Mucosa of descending colon (tissue), 3 donors: Measurements from ENCODE around the gene ERC2. TPM values are rescaled to one million over a fixed set of nuclear protein-coding genes. Genes with fewer than 3 reads are reported as not detected.

Source experiments
- ATAC-seq: fragments of 200-7000 bp; cut with Tn5 transposase; one replicate; pipeline ENCODE4 v1.9.1; 2020; ENCODE audit warnings: mild to moderate bottlenecking, moderate library complexity
- DNase-seq, 3 donors: peaks; one replicate each; pipeline ENCODE4 v3.0.0-alpha.2; 2020
- H3K36me3 ChIP-seq: fragments of 200-600 bp; one replicate; pipeline ENCODE4 v1.8.0; 2021; ENCODE audit warnings: low read depth, mild to moderate bottlenecking
- H3K4me1 ChIP-seq: fragments of 200-600 bp; one replicate; pipeline ENCODE4 v1.8.0; 2021; ENCODE audit warnings: low read depth, mild to moderate bottlenecking
- H3K4me3 ChIP-seq: fragments of 200-600 bp; one replicate; pipeline ENCODE4 v1.8.0; 2021; ENCODE audit warnings: mild to moderate bottlenecking
- H3K9me3 ChIP-seq: fragments of 200-600 bp; one replicate; pipeline ENCODE4 v1.8.0; 2021; ENCODE audit warnings: mild to moderate bottlenecking
- intact Hi-C, 2 donors: fragments of 100-400 bp; cut with DNase I in 1 of 2; cut with micrococcal nuclease in 1 of 2; formaldehyde crosslinking; loops; one replicate each; pipeline versions ENCODE4 v1.11.0 to v1.11.1; 2022; cut with DNase I, micrococcal nuclease
- total RNA-seq, 3 donors: library from RNA; stranded (reverse); fragmentation: NEBNext Ultra II Directional in 2 of 3; extraction: Animal tissue kit (Norgen Biotek cat#: 25700) in 2 of 3; gene quantifications; one replicate each; pipeline versions ENCODE4 v1.2.1 to v1.2.4, GENCODE V29; 2021 to 2023
- TF ChIP-seq, protein P1 (sequence below): fragments of 200-600 bp; IDR thresholded peaks from one replicate; pipeline ENCODE4 v1.8.0; 2022; ENCODE audit warnings: antibody characterized with exemption, mild to moderate bottlenecking
- donor health status: DM: no; HTN: no; CAD: no; lungs with moderate emphysema.
- donor health status: DM: no; HTN: no; CAD: no.
- donor health status: DM: no; HTN: yes; CAD: no.

The ERC2 gene
- total RNA-seq, 3 donors from 2014 or later, result 0.06 to 1.8 (median 0.43) TPM

- no peaks in the 10 kb centered on the region for H3K36me3 ChIP-seq
- intact Hi-C loops, result no loop called here
- TF ChIP-seq, protein P1, sequence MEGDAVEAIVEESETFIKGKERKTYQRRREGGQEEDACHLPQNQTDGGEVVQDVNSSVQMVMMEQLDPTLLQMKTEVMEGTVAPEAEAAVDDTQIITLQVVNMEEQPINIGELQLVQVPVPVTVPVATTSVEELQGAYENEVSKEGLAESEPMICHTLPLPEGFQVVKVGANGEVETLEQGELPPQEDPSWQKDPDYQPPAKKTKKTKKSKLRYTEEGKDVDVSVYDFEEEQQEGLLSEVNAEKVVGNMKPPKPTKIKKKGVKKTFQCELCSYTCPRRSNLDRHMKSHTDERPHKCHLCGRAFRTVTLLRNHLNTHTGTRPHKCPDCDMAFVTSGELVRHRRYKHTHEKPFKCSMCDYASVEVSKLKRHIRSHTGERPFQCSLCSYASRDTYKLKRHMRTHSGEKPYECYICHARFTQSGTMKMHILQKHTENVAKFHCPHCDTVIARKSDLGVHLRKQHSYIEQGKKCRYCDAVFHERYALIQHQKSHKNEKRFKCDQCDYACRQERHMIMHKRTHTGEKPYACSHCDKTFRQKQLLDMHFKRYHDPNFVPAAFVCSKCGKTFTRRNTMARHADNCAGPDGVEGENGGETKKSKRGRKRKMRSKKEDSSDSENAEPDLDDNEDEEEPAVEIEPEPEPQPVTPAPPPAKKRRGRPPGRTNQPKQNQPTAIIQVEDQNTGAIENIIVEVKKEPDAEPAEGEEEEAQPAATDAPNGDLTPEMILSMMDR, result no peak
- H3K9me3 ChIP-seq, result no peaks in the 10 kb centered on the region
- ATAC-seq, result no peak
- H3K4me1 ChIP-seq, result peaks cover 2% of the 10 kb centered on the region
- DNase-seq, result no peak
- H3K4me3 ChIP-seq, result no peak overlapping the region
These were observed 991.8 kb downstream of the ERC2 start for GRCh38 chr3:55476515-55476914.

DNA sequence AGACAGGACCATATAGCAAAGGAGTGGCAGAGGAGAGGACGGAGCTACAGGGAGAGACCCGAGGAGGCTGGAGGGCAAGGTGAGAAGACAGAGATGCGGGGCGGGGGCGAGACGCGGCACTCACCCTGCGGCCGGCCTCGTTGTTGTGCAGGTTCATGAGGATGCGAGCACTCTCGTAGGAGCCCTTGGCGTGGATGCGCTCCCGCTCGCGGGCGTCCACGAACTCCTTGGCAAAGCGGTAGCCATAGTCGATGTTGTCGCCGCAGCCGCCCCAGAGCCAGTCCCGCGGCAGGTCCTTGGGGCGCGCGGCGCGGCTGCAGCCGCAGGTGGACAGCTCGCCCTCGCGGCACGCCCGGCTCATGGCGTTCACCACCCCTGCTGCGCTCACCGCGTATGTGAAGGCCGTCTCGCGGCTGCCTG lies 994.0 kb downstream of the ERC2 start:
- H3K36me3 ChIP-seq, result no peaks in the 10 kb centered on the region
- peak in 2 of 3 donors; percentile 19 to 35 for DNase-seq
- peak; percentile 69 for ATAC-seq
- H3K9me3 ChIP-seq, result no peaks in the 10 kb centered on the region
- TF ChIP-seq, protein P1, result no peak
- H3K4me1 ChIP-seq, result no peaks in the 10 kb centered on the region
- intact Hi-C loops, result no loop called here
- no peak overlapping the region for H3K4me3 ChIP-seq

DNA sequence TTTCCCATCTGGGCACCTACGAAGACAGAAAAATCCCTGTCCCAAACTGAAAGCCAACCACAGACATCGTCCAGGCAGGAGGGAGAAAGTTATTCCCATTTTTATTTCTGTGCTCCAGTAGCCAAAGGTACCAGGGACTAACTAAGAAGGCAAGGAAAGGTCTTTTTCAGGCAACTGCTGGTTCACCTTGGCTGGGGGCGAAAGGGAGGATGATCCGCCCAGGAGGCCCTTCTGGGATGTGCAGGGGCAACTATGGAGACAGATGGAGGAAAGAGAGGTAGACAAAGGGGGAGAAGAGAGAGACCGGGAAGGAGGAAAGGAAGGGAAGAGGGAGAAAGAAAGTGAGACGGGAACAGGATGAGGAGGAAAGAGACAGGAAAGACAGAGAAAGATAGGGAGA lies 994.5 kb downstream of the ERC2 start:
- Histone ChIP-seq H3K9me3 (no peaks in the 10 kb centered on the region), H3K4me3 (no peak overlapping the region), H3K4me1 (no peaks in the 10 kb centered on the region), H3K36me3 (no peaks in the 10 kb centered on the region)
- TF ChIP-seq, protein P1, result no peak
- DNase-seq (no peak), ATAC-seq (no peak)
- intact Hi-C loops, result no loop called here

DNA sequence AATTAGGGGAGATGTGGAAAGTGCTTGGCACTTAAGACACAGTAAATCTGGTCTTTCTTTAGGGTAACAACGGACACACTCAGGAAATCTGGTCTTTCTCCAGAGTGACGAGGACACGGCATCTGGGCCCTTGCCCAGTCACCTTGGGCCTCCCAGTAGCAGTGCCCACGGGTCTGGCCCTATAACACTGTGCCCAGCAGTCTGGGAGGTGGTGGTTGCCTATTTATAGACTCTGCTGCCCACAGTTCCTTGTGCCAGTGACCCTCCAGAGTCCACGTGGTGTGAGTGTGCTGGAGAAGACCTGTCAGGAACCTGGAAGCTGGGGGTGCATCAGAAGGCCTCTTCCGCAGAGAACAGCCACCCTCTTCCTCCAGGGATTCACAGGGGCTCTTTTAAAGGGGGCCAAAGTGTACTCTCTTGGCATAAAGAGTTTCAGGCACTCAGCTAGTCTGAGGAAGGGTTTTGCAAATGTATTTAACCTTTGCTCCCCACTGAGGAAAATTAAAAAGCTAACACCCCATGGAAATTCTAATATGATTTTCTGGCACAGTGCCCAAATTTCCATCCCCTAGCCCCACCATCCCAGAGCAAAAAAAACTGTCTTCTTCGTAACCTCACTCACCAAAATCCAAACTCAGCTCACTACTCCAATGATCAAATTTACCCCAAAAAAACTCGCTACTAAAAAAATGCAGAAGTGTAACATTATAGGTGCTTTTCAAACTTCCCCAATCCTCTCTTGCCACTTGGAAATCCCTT lies 996.6 kb downstream of the ERC2 start:
- Histone ChIP-seq H3K4me1 (no peaks in the 10 kb centered on the region), H3K36me3 (no peaks in the 10 kb centered on the region), H3K9me3 (no peaks in the 10 kb centered on the region), H3K4me3 (no peak overlapping the region)
- intact Hi-C loops, result no loop called here
- ATAC-seq (no peak), DNase-seq (no peak)
- TF ChIP-seq, protein P1, result no peak

DNA sequence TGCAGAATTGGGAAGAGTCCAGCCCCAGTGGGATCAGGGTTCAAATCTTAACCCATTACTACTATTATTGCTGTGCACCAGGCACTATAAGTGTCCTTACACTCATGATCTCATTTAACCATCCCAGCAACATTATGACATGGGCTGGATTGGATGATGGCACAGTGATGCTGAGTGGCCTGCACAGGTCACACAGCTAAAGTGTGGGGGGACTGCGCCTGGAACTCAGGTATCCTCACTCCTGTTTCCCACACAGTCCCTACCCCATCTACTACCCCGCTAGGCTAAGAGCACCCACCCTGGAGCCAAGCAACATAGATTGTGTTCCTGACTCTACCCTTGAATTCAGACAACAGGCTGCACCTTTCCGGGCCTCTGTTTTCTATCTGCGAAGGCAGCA lies 997.2 kb downstream of the ERC2 start:
- no peak for ATAC-seq
- no peaks in the 10 kb centered on the region for H3K9me3 ChIP-seq
- no peaks in the 10 kb centered on the region for H3K36me3 ChIP-seq
- no peak for DNase-seq
- H3K4me3 ChIP-seq, result no peak overlapping the region
- H3K4me1 ChIP-seq, result no peaks in the 10 kb centered on the region
- intact Hi-C loops, result no loop called here
- TF ChIP-seq, protein P1, result no peak
